HEK293 (cell line): Measurements from ENCODE around the gene MACROD1.
"Not testable (repeated sequence)": the region's sequence is repeated elsewhere in the genome, so short reads cannot be mapped to it uniquely, and the experiment has no call there.

Source experiments
- CTCF ChIA-PET: fragments of 350-600 bp; formaldehyde crosslinking; extraction: SDS; loops from one replicate; lab custom pipeline; 2021; ENCODE audit warnings: antibody characterized with exemption; lab: Yijun Ruan, JAX
- POLR2A ChIA-PET: fragments of 300-600 bp; formaldehyde crosslinking; extraction: SDS; loops from one replicate; lab custom pipeline; 2020; ENCODE audit warnings: antibody characterized with exemption, inconsistent platforms; lab: Yijun Ruan, JAX
- H3K27ac ChIP-seq: fragments of 200-500 bp; sonication (Bioruptor generic); 2 replicates; pipeline ENCODE4 v1.5.1; 2014; ENCODE audit warnings: low read depth, low read length, control low read depth, inconsistent platforms; ENCODE audit errors: extremely low read depth
- H3K36me3 ChIP-seq, 2 experiments: fragments of 200-500 bp in 1 of 2; sonication (Bioruptor generic) in 1 of 2; 1 replicate in 1 of 2; 2 replicates in 1 of 2; pipeline ENCODE4 v1.5.1; 2014 to 2017; ENCODE audit warnings: inconsistent platforms in 2 of 2, low read length in 2 of 2; ENCODE audit not compliant: control insufficient read depth in 2 of 2, insufficient read depth in 1 of 2
- H3K4me1 ChIP-seq: fragments of 200-500 bp; sonication (Bioruptor generic); 2 replicates; pipeline ENCODE4 v1.5.1; 2014; ENCODE audit warnings: mild to moderate bottlenecking, low read length, inconsistent platforms; ENCODE audit not compliant: control insufficient read depth, insufficient read depth
- H3K4me3 ChIP-seq: 2 replicates; pipeline ENCODE4 v1.5.1; 2011; ENCODE audit warnings: low read depth, mild to moderate bottlenecking, control low read depth, low read length, moderate library complexity
- H3K9me3 ChIP-seq: fragments of 200-500 bp; sonication (Bioruptor generic); 2 replicates; pipeline ENCODE4 v1.5.1; 2014; ENCODE audit warnings: low read depth, low read length, inconsistent platforms; ENCODE audit not compliant: control insufficient read depth, insufficient read depth
- ATF2 ChIP-seq: fragments of 450-650 bp; formaldehyde crosslinking; IDR thresholded peaks from 2 replicates; pipeline ENCODE4 v1.5.1; 2016; ENCODE audit warnings: missing biosample characterization, missing genetic modification characterization, low read depth
- EGR2 ChIP-seq: fragments of 450-650 bp; formaldehyde crosslinking; IDR thresholded peaks from 2 replicates; pipeline ENCODE4 v1.5.1; 2016; ENCODE audit warnings: low read depth, missing biosample characterization, missing genetic modification characterization
- PATZ1 ChIP-seq: fragments of 450-650 bp; formaldehyde crosslinking; IDR thresholded peaks from 2 replicates; pipeline ENCODE4 v1.5.1; 2016; ENCODE audit warnings: missing biosample characterization, missing genetic modification characterization
- SCRT1 ChIP-seq: fragments of 450-650 bp; formaldehyde crosslinking; IDR thresholded peaks from 2 replicates; pipeline ENCODE4 v1.5.1; 2016; ENCODE audit warnings: missing biosample characterization, missing genetic modification characterization, borderline replicate concordance
- SCRT2 ChIP-seq: fragments of 450-650 bp; formaldehyde crosslinking; IDR thresholded peaks from 2 replicates; pipeline ENCODE4 v1.5.1; 2016; ENCODE audit warnings: missing biosample characterization, missing genetic modification characterization
- SP2 ChIP-seq: fragments of 450-650 bp; formaldehyde crosslinking; IDR thresholded peaks from 2 replicates; pipeline ENCODE4 v1.5.1; 2016; ENCODE audit warnings: missing biosample characterization, missing genetic modification characterization
- WT1 ChIP-seq: fragments of 450-650 bp; formaldehyde crosslinking; IDR thresholded peaks from 2 replicates; pipeline ENCODE4 v1.5.1; 2016; ENCODE audit warnings: missing biosample characterization, missing genetic modification characterization
- ZBTB8A ChIP-seq: fragments of 450-650 bp; formaldehyde crosslinking; IDR thresholded peaks from 2 replicates; pipeline ENCODE4 v1.5.1; 2016; ENCODE audit warnings: missing biosample characterization, missing genetic modification characterization
- ZFHX2 ChIP-seq: fragments of 450-650 bp; formaldehyde crosslinking; conservative IDR thresholded peaks from 2 replicates; pipeline ENCODE4 v1.5.1; 2016; ENCODE audit warnings: missing biosample characterization, missing genetic modification characterization
- ZIC2 ChIP-seq: fragments of 450-650 bp; formaldehyde crosslinking; IDR thresholded peaks from 2 replicates; pipeline ENCODE4 v1.5.1; 2016; ENCODE audit warnings: missing biosample characterization, missing genetic modification characterization
- ZNF121 ChIP-seq: fragments of 450-650 bp; formaldehyde crosslinking; IDR thresholded peaks from 2 replicates; pipeline ENCODE4 v1.5.1; 2016; ENCODE audit warnings: missing biosample characterization, missing genetic modification characterization
- ZNF214 ChIP-seq: fragments of 450-650 bp; formaldehyde crosslinking; IDR thresholded peaks from 2 replicates; pipeline ENCODE4 v1.5.1; 2017; ENCODE audit warnings: missing biosample characterization, mild to moderate bottlenecking, missing genetic modification characterization, borderline replicate concordance
- ZNF623 ChIP-seq: fragments of 450-650 bp; formaldehyde crosslinking; IDR thresholded peaks from 2 replicates; pipeline ENCODE4 v1.5.1; 2016; ENCODE audit warnings: missing biosample characterization, missing genetic modification characterization
- ZNF664 ChIP-seq: fragments of 450-650 bp; formaldehyde crosslinking; IDR thresholded peaks from 2 replicates; pipeline ENCODE4 v1.5.1; 2016; ENCODE audit warnings: missing biosample characterization, missing genetic modification characterization
- ZNF768 ChIP-seq: fragments of 450-650 bp; formaldehyde crosslinking; IDR thresholded peaks from 2 replicates; pipeline ENCODE4 v1.5.1; 2018; ENCODE audit warnings: missing biosample characterization, mild to moderate bottlenecking, missing genetic modification characterization
- ZSCAN30 ChIP-seq: fragments of 450-650 bp; IDR thresholded peaks from 2 replicates; pipeline ENCODE4 v1.5.1; 2018; ENCODE audit warnings: missing biosample characterization, mild to moderate bottlenecking, missing genetic modification characterization, moderate library complexity

Gene MACROD1

GRCh38 chr11:64047373-64047772 lies 118.5 kb downstream of the MACROD1 start:
- H3K9me3 ChIP-seq, result not testable (repeated sequence)

GRCh38 chr11:64045700-64046099 lies 120.2 kb downstream of the MACROD1 start:
- no peaks in the 10 kb centered on the region for H3K36me3 ChIP-seq
- H3K27ac ChIP-seq, result no peak overlapping the region
- TF ChIP-seq ZNF664 (peak; percentile 45; the same call in 1 of the 2 replicates), ZNF623 (no peak), WT1 (no peak), ZNF121 (tag by site-specific recombination) (peak; percentile 81; the same call in 1 of the 2 replicates)
- CTCF ChIA-PET, result no interaction called here
- H3K4me3 ChIP-seq, result no peak overlapping the region
- no peaks in the 10 kb centered on the region for H3K9me3 ChIP-seq
- H3K4me1 ChIP-seq, result no peaks in the 10 kb centered on the region
- POLR2A ChIA-PET, result no interaction called here

More at GRCh38 chr11:64047373-64047772, 118.5 kb downstream of the MACROD1 start:
- H3K4me1 ChIP-seq, POLR2A ChIA-PET, CTCF ChIA-PET, H3K27ac ChIP-seq, H3K4me3 ChIP-seq, H3K36me3 ChIP-seq: not testable (repeated sequence)
- TF ChIP-seq ZNF768 (tag by site-specific recombination), result 0 out of 2 replicates have a peak, but pooled peaks have one; percentile 14

- POLR2A ChIA-PET, result no interaction called here
- Histone ChIP-seq H3K27ac (no peak overlapping the region), H3K4me1 (no peaks in the 10 kb centered on the region)
- TF ChIP-seq SP2 (no peak), PATZ1 (tag by site-specific recombination) (no peak; the same call in 1 of the 2 replicates), ATF2 (0 out of 2 replicates have a peak, but pooled peaks have one; percentile 29), ZNF768 (tag by site-specific recombination) (no peak), EGR2 (tag by site-specific recombination) (peak; percentile 59), ZIC2 (tag by site-specific recombination) (peak; percentile 93), ZFHX2 (tag by site-specific recombination) (peak; percentile 73), ZBTB8A (tag by site-specific recombination) (peak; percentile 28; the same call in 1 of the 2 replicates)
- TF ChIP-seq, all 188 proteins: peak for 5
- CTCF ChIA-PET, result no interaction called here
- H3K36me3 ChIP-seq, result no peaks in the 10 kb centered on the region
- no peaks in the 10 kb centered on the region for H3K9me3 ChIP-seq
- no peak overlapping the region for H3K4me3 ChIP-seq
These were observed 121.1 kb downstream of the MACROD1 start for GRCh38 chr11:64044730-64045393.

GRCh38 chr11:64043545-64043944 lies 122.4 kb downstream of the MACROD1 start:
- CTCF ChIA-PET, result no interaction called here
- H3K4me3 ChIP-seq, result no peak overlapping the region
- no peak for TF ChIP-seq ZSCAN30 (tag by site-specific recombination)
- 0 out of 2 replicates have a peak, but pooled peaks have one; percentile 31 for TF ChIP-seq SCRT1 (tag by site-specific recombination)
- TF ChIP-seq ZNF214 (tag by site-specific recombination), result no peak
- TF ChIP-seq SCRT2 (tag by site-specific recombination), result peak; percentile 31; the same call in 1 of the 2 replicates
- TF ChIP-seq, all 188 proteins: peak for 2
- POLR2A ChIA-PET, result no interaction called here
- Histone ChIP-seq H3K4me1 (no peaks in the 10 kb centered on the region), H3K9me3 (no peaks in the 10 kb centered on the region), H3K27ac (no peak overlapping the region), H3K36me3 (no peaks in the 10 kb centered on the region)
